Measurements from ENCODE around the gene CPNE5.

CPNE5 gene

GRCh38 chr6:36713846-36714245 lies 125.4 kb downstream of the CPNE5 start:
- no peak for TF ChIP-seq CREB1 (IDR thresholded peaks at IDR 0.05; ENCODE audit: low read depth)
- TF ChIP-seq ZBTB7A (IDR thresholded peaks at IDR 0.05; ENCODE audit: low read depth) = no peak
- TF ChIP-seq, protein P1, sequence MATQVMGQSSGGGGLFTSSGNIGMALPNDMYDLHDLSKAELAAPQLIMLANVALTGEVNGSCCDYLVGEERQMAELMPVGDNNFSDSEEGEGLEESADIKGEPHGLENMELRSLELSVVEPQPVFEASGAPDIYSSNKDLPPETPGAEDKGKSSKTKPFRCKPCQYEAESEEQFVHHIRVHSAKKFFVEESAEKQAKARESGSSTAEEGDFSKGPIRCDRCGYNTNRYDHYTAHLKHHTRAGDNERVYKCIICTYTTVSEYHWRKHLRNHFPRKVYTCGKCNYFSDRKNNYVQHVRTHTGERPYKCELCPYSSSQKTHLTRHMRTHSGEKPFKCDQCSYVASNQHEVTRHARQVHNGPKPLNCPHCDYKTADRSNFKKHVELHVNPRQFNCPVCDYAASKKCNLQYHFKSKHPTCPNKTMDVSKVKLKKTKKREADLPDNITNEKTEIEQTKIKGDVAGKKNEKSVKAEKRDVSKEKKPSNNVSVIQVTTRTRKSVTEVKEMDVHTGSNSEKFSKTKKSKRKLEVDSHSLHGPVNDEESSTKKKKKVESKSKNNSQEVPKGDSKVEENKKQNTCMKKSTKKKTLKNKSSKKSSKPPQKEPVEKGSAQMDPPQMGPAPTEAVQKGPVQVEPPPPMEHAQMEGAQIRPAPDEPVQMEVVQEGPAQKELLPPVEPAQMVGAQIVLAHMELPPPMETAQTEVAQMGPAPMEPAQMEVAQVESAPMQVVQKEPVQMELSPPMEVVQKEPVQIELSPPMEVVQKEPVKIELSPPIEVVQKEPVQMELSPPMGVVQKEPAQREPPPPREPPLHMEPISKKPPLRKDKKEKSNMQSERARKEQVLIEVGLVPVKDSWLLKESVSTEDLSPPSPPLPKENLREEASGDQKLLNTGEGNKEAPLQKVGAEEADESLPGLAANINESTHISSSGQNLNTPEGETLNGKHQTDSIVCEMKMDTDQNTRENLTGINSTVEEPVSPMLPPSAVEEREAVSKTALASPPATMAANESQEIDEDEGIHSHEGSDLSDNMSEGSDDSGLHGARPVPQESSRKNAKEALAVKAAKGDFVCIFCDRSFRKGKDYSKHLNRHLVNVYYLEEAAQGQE (IDR thresholded peaks at IDR 0.05; ENCODE audit: low read depth) = no peak
- TF ChIP-seq, protein P2, sequence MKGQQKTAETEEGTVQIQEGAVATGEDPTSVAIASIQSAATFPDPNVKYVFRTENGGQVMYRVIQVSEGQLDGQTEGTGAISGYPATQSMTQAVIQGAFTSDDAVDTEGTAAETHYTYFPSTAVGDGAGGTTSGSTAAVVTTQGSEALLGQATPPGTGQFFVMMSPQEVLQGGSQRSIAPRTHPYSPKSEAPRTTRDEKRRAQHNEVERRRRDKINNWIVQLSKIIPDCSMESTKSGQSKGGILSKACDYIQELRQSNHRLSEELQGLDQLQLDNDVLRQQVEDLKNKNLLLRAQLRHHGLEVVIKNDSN (IDR thresholded peaks at IDR 0.05) = no peak
- no peak for TF ChIP-seq TAF1 (IDR thresholded peaks at IDR 0.05; ENCODE audit: low read depth)
- no peak for TF ChIP-seq EGR1 (IDR thresholded peaks at IDR 0.05)
- TF ChIP-seq FOXM1 (IDR thresholded peaks at IDR 0.05; ENCODE audit: borderline replicate concordance, low read depth) = no peak
- no peak for TF ChIP-seq EP300 (IDR thresholded peaks at IDR 0.05; ENCODE audit: borderline replicate concordance)
- TF ChIP-seq CEBPB (IDR thresholded peaks at IDR 0.05) = no peak
- TF ChIP-seq NFIC (IDR thresholded peaks at IDR 0.05) = no peak
- no peak for TF ChIP-seq TCF12 (IDR thresholded peaks at IDR 0.05; ENCODE audit: low read depth)

- TF ChIP-seq TCF12 (IDR thresholded peaks at IDR 0.05; ENCODE audit: low read depth) (no peak), TAF1 (IDR thresholded peaks at IDR 0.05; ENCODE audit: low read depth) (no peak), NFIC (IDR thresholded peaks at IDR 0.05) (no peak), TEAD4 (IDR thresholded peaks at IDR 0.05) (no peak)
These were observed 126.4 kb downstream of the CPNE5 start for GRCh38 chr6:36712816-36713215.

DNA sequence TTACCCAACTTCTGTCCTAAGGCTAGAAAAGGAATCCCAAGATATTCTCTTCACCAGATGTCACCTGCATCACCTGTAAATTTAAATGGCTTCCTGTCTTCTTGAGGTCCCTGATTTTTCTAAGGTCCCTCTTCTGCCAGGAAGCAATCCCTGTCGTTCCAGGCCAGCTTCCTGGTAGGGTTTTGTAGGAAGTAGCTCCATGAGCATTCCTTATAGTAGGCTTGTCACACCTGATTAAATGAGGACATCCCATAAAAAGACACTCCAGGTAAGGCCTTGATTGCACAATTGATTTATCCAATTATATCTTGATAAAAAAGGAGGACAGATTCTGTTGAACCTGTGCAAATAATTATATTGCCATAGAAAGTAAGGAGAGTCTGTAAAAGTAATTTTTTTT lies 132.9 kb downstream of the CPNE5 start:
- TF ChIP-seq ZBTB7A (IDR thresholded peaks at IDR 0.05; ENCODE audit: low read depth) (no peak), CREB1 (IDR thresholded peaks at IDR 0.05; ENCODE audit: low read depth) (no peak), EP300 (IDR thresholded peaks at IDR 0.05; ENCODE audit: borderline replicate concordance) (no peak), CEBPB (IDR thresholded peaks at IDR 0.05) (no peak), RAD21 (IDR thresholded peaks at IDR 0.05; ENCODE audit: low read depth) (no peak), YY1 (IDR thresholded peaks at IDR 0.05; ENCODE audit: low read depth) (no peak), TCF12 (IDR thresholded peaks at IDR 0.05; ENCODE audit: low read depth) (no peak), EGR1 (IDR thresholded peaks at IDR 0.05) (no peak), TEAD4 (IDR thresholded peaks at IDR 0.05) (no peak), NFIC (IDR thresholded peaks at IDR 0.05) (no peak), TAF1 (IDR thresholded peaks at IDR 0.05; ENCODE audit: low read depth) (no peak), FOXM1 (IDR thresholded peaks at IDR 0.05; ENCODE audit: borderline replicate concordance, low read depth) (no peak)
- TF ChIP-seq, protein P1 (IDR thresholded peaks at IDR 0.05; ENCODE audit: low read depth) = no peak
- TF ChIP-seq, protein P3, sequence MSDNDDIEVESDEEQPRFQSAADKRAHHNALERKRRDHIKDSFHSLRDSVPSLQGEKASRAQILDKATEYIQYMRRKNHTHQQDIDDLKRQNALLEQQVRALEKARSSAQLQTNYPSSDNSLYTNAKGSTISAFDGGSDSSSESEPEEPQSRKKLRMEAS (IDR thresholded peaks at IDR 0.05) = no peak
- TF ChIP-seq, protein P2 (IDR thresholded peaks at IDR 0.05) = no peak

DNA sequence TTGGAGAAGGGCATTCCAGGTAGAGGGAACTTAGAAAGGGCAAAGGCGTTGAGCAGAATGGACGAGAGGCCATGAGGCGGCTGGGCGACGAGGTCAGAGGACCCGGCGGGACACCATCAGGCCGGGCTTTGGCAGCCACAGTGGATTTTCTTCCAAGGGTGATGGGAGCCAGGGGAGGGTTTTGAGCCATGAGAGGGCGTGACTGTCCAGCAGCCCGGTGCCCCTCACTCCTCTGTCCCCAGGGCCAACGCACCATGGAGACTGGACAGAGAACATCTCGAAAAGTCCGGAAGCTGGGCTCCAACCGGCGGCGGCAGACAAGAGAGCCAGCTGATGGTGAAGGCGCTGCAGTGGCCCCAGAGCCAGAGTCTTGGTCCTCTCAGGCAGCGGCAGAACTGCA lies 135.3 kb downstream of the CPNE5 start:
- TF ChIP-seq CREB1 (IDR thresholded peaks at IDR 0.05; ENCODE audit: low read depth) = no peak
- no peak for TF ChIP-seq TAF1 (IDR thresholded peaks at IDR 0.05; ENCODE audit: low read depth)
- TF ChIP-seq, protein P2 (IDR thresholded peaks at IDR 0.05) = no peak
- no peak for TF ChIP-seq CEBPB (IDR thresholded peaks at IDR 0.05)
- TF ChIP-seq NFIC (IDR thresholded peaks at IDR 0.05) = no peak
- no peak for TF ChIP-seq TCF12 (IDR thresholded peaks at IDR 0.05; ENCODE audit: low read depth)
- TF ChIP-seq EGR1 (IDR thresholded peaks at IDR 0.05) = no peak
- TF ChIP-seq YY1 (IDR thresholded peaks at IDR 0.05; ENCODE audit: low read depth) = no peak
- TF ChIP-seq, protein P3 (IDR thresholded peaks at IDR 0.05) = no peak
- TF ChIP-seq, protein P1 (IDR thresholded peaks at IDR 0.05; ENCODE audit: low read depth) = no peak
- no peak for TF ChIP-seq RAD21 (IDR thresholded peaks at IDR 0.05; ENCODE audit: low read depth)
- no peak for TF ChIP-seq TEAD4 (IDR thresholded peaks at IDR 0.05)
- no peak for TF ChIP-seq EP300 (IDR thresholded peaks at IDR 0.05; ENCODE audit: borderline replicate concordance)
